RWPE1 (cell line): ENCODE results near the gene BLID.

ENCODE experiments used
- CTCF ChIA-PET: fragments of 350-600 bp; sonication (Branson Sonifier 250); formaldehyde crosslinking; extraction: SDS; loops from one replicate; lab custom pipeline; 2021; lab: Yijun Ruan, JAX
- POLR2A ChIA-PET: fragments of 400-600 bp; formaldehyde crosslinking; extraction: SDS; loops from one replicate; lab custom pipeline; 2020; ENCODE audit warnings: antibody characterized with exemption; ENCODE audit not compliant: low non-redundant PET; lab: Yijun Ruan, JAX
- DNase-seq: peaks from one replicate; pipeline ENCODE4 v3.0.0; 2012; ENCODE audit warnings: low spot score
- H3K27ac ChIP-seq: fragments of 450-650 bp; 2 replicates; pipeline ENCODE4 v1.5.1; 2017
- TF ChIP-seq, protein P1 (sequence below): fragments of 450-650 bp; conservative IDR thresholded peaks from 2 replicates; pipeline ENCODE4 v1.5.1; 2017; ENCODE audit warnings: low read depth, mild to moderate bottlenecking

Gene BLID

GRCh38 chr11:122154227-122154626, 38.2 kb upstream of the BLID start:
- CTCF ChIA-PET: no interaction called here
- POLR2A ChIA-PET: interaction anchor here (0.6 kb wide), 1 partner anchor 563 kb away, joined by 4 read pairs; no protein-coding TSS in a partner anchor
- TF ChIP-seq, protein P1, sequence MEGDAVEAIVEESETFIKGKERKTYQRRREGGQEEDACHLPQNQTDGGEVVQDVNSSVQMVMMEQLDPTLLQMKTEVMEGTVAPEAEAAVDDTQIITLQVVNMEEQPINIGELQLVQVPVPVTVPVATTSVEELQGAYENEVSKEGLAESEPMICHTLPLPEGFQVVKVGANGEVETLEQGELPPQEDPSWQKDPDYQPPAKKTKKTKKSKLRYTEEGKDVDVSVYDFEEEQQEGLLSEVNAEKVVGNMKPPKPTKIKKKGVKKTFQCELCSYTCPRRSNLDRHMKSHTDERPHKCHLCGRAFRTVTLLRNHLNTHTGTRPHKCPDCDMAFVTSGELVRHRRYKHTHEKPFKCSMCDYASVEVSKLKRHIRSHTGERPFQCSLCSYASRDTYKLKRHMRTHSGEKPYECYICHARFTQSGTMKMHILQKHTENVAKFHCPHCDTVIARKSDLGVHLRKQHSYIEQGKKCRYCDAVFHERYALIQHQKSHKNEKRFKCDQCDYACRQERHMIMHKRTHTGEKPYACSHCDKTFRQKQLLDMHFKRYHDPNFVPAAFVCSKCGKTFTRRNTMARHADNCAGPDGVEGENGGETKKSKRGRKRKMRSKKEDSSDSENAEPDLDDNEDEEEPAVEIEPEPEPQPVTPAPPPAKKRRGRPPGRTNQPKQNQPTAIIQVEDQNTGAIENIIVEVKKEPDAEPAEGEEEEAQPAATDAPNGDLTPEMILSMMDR: no peak
- no peak for DNase-seq
- H3K27ac ChIP-seq: no peak overlapping the region

DNA sequence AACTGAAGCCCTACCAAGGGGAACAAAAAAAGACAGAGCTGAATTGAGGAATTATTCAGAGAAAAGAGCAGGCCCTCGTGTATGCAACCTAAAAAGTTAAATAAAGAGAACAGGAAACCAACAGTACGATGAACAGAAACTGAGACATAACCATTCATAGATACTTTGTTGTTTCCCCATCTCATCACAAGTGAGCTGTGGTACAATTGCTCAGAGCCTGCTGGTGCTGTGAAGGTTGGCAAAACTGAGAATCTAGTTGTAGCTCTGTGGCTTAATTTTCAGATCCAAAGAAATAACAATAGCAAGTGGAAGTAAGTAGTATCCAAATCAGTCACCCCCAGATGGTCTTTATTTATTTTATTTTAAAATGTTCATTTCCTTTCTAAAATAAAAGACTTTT, 37.7 kb upstream of the BLID start:
- POLR2A ChIA-PET: interaction anchor here (0.6 kb wide), 1 partner anchor 562 kb away, joined by 4 read pairs; no protein-coding TSS in a partner anchor
- 0 out of 2 replicates have a peak overlapping the region, but pooled peaks have one; percentile 40 for H3K27ac ChIP-seq

DNA sequence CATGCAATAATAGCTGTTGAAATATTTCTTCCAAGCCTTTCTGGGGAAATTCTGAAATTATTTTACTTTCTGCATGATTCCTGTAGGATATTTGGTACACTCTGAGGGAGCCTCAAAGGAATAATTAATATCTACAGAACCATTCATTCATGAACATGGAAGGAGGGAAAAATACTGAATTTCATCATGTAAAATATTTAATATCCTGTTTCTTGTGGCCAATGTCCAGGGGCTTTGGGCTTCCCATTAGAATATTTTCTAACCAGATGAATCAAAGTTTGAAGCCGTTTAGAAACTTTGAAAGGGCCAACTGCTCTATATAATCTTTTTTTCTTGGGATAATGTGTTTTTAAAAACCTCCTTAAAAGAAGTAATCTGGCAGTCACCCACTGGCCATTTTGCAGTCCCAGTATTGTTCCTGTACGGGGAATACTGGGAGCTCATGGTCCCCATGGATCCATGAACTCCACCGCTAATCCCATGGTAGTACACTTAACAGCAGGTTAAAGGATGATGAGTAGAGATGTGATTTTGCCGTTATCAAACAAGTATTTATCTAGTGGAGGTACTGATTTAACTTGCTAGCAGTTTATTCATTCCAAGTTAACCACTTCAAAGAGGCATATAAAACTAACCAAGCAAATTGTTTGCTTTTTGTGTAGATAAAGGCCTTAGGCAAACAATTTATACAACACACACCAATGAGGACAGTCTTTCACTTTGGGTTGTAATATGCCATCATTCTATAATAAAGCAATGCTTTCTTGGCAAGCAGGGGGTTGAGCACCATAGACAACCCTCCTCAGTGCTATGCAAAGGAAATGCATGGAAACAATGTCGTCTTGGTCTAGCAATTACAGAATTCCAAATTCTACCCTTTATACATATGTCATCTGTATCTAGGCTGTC, 34.5 kb upstream of the BLID start:
- ChIA-PET POLR2A (no interaction called here), CTCF (no interaction called here)
- DNase-seq: no peak
- H3K27ac ChIP-seq: no peak overlapping the region
- TF ChIP-seq, protein P1: no peak

More for the DNA sequence above, 37.7 kb upstream of the BLID start:
- TF ChIP-seq, protein P1: no peak
- CTCF ChIA-PET: no interaction called here
- no peak for DNase-seq

DNA sequence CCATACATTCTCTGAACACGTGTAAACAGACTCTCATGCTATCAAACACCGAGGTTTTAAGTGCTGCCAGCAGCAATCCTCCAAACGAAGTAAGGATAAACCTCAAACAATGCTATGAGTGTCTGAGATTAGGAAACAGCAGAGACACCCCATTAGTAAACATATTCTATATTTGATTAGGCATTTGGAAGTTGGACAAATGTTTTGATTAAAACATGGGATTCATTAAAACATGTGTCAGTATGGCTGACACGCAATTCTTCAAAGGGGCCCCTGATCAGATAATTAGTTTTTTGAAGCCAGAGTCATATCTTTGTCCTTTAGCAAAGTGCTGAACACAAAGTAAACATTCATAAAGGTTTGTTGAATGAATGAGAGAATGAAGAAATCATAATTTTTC, 33.2 kb upstream of the BLID start:
- no peak overlapping the region for H3K27ac ChIP-seq
- ChIA-PET CTCF (no interaction called here), POLR2A (no interaction called here)
- no peak for DNase-seq
- TF ChIP-seq, protein P1: no peak

- no peak overlapping the region for H3K27ac ChIP-seq
Observed at GRCh38 chr11:122146475-122146874, 30.5 kb upstream of the BLID start.

DNA sequence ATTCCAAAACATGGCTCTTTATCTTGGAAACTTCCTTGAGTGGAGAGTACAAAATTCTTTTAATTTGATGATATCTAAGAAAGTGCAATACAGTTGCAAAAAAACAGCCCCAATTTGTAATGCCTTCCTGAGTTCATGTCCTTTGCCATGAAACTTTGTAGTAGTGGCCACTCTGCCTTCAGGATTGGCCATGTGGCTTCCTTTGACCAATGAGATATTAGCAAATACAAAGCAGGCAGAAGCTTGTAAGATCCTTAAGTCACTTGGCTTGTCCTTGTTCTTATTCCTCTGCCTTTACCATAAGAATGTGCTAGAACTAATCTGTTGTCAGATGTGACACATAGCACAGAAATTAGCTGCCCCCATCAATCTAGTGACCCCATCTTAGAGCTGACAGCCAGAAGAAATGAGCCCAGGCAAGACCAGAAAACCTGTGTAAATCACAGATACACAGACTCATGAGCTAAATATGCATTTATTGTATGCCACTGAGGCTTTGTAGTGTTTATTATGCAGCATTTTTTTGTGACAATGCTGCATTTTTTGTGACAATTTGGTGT, 29.8 kb upstream of the BLID start:
- ChIA-PET CTCF (interaction anchor here (1.2 kb wide), 1 partner anchor 57 kb away, joined by 3 read pairs; no protein-coding TSS in a partner anchor), POLR2A (no interaction called here)
- DNase-seq: no peak
- TF ChIP-seq, protein P1: no peak
- H3K27ac ChIP-seq: no peak overlapping the region

More at GRCh38 chr11:122146475-122146874, 30.5 kb upstream of the BLID start:
- TF ChIP-seq, protein P1: no peak
- ChIA-PET CTCF (interaction anchor here (1.2 kb wide), 1 partner anchor 56 kb away, joined by 3 read pairs; no protein-coding TSS in a partner anchor), POLR2A (no interaction called here)
- DNase-seq: peak; percentile 55
